ENCODE data around the gene ADGRB3.

The ADGRB3 gene

GRCh38 chr6:68826501-68826900, 191.4 kb downstream of the ADGRB3 start:
- TF ChIP-seq CTCF (IDR thresholded peaks at IDR 0.05; ENCODE audit: borderline replicate concordance, control extremely low read depth, extremely low read depth, insufficient read depth, missing control alignments): no peak
- in situ Hi-C loops (cut with MboI; ENCODE audit: low sequenced_read_pairs, unreplicated experiment): no loop called here
- DNase-seq (ENCODE audit: low spot score): no peak

- no peak for TF ChIP-seq CTCF (IDR thresholded peaks at IDR 0.05; ENCODE audit: borderline replicate concordance, control extremely low read depth, extremely low read depth, insufficient read depth, missing control alignments)
- in situ Hi-C loops (cut with MboI; ENCODE audit: low sequenced_read_pairs, unreplicated experiment): no loop called here
- DNase-seq (ENCODE audit: low spot score): no peak
These were observed 199.5 kb downstream of the ADGRB3 start for GRCh38 chr6:68834551-68834950.

- no peak for DNase-seq (ENCODE audit: low spot score)
- in situ Hi-C loops (cut with MboI; ENCODE audit: low sequenced_read_pairs, unreplicated experiment): no loop called here
- no peak for TF ChIP-seq CTCF (IDR thresholded peaks at IDR 0.05; ENCODE audit: borderline replicate concordance, control extremely low read depth, extremely low read depth, insufficient read depth, missing control alignments)
These were observed 203.5 kb downstream of the ADGRB3 start for GRCh38 chr6:68838571-68838970.

GRCh38 chr6:68852791-68853190, 217.7 kb downstream of the ADGRB3 start:
- DNase-seq (ENCODE audit: low spot score): no peak
- in situ Hi-C loops (cut with MboI; ENCODE audit: low sequenced_read_pairs, unreplicated experiment): no loop called here

GRCh38 chr6:68859233-68859632, 224.2 kb downstream of the ADGRB3 start:
- no peak for DNase-seq (ENCODE audit: low spot score)
- in situ Hi-C loops (cut with MboI; ENCODE audit: low sequenced_read_pairs, unreplicated experiment): no loop called here
- TF ChIP-seq CTCF (IDR thresholded peaks at IDR 0.05; ENCODE audit: borderline replicate concordance, control extremely low read depth, extremely low read depth, insufficient read depth, missing control alignments): no peak

More at GRCh38 chr6:68852791-68853190, 217.7 kb downstream of the ADGRB3 start:
- no peak for TF ChIP-seq CTCF (IDR thresholded peaks at IDR 0.05; ENCODE audit: borderline replicate concordance, control extremely low read depth, extremely low read depth, insufficient read depth, missing control alignments)

GRCh38 chr6:68868646-68869045, 233.6 kb downstream of the ADGRB3 start:
- no peak for DNase-seq (ENCODE audit: low spot score)
- in situ Hi-C loops (cut with MboI; ENCODE audit: low sequenced_read_pairs, unreplicated experiment): no loop called here
- TF ChIP-seq CTCF (IDR thresholded peaks at IDR 0.05; ENCODE audit: borderline replicate concordance, control extremely low read depth, extremely low read depth, insufficient read depth, missing control alignments): no peak

- DNase-seq (ENCODE audit: low spot score): no peak
- no peak for TF ChIP-seq CTCF (IDR thresholded peaks at IDR 0.05; ENCODE audit: borderline replicate concordance, control extremely low read depth, extremely low read depth, insufficient read depth, missing control alignments)
- in situ Hi-C loops (cut with MboI; ENCODE audit: low sequenced_read_pairs, unreplicated experiment): no loop called here
These were observed 238.2 kb downstream of the ADGRB3 start for GRCh38 chr6:68873236-68873635.

Measured in GM13976 (cell line).